RKO (cell line): ENCODE data around the gene SACM1L.
A peak's percentile ranks its signal among the peaks of the same experiment; 100 is the strongest.
"Not testable (repeated sequence)": the region's sequence is repeated elsewhere in the genome, so short reads cannot be mapped to it uniquely, and the experiment has no call there.

ENCODE experiments used
- DNase-seq: peaks from one replicate; pipeline ENCODE4 v3.0.0-alpha.2; 2016; ENCODE audit warnings: low spot score

The SACM1L gene

DNA sequence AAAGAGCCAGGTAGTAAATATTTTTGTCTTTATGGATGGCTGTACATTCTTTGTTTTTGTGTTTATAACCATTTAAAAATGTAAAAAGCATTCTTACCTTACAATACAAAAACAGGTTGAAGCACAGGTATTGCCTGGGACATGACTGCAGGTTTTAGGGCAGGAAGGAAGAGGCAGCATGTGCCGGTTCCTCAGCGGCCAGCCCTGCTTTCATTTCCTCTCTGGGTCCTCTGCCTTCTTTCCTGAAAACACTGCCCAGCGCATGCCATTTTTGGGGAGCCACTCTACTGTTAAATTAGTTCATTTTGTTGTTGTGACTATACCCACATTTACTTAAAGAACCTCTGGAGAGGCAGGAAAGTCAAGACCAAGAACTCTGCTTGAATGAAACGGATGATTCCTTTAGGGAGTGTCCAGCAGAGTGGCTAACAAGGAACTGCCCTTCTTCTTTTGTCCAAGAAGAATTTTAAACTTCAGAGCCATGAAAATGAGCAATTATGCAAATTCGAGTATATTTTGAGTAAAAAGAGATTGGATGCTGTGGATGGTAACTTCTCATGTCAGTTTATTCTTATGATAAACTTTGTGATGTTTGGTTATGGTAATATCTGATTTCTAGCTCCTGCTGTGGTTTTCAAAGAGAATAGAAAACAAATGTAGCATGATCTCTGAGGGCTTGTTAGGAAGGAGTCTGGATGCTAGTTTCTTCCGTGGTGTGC, 52.7 kb downstream of the SACM1L start:
- no peak for DNase-seq

GRCh38 chr3:45742461-45743089, 53.4 kb downstream of the SACM1L start:
- no peak for DNase-seq

DNA sequence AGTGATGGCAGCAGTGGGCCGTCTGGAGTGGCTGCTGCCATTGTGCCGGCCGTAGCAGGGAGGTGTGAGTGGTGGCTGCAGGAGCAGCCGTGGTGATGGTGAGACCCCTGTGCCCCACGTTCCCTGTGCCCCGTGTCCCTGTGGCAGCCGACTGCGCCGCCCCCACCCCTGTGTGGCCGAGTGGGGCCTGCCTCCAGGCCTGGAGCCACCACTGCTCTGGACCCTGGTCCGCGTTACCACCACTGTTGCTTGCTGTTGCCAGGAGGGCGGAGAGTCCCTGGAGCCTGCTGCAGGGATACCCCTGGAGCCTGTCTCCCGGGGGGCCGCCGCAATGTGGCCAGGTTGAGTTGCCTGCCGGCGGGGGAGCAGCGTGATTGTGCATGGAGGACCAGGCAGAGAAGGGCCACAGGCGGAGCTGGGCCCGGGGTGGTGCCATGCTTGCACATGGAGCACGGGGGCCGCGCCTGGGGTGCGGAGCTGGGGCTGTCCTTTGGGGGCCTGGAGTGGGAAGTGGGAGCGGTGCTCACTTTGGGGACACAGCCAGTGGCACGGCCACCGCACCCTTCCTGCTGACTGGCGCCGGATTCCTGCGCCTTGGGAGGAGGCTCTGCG, 57.1 kb downstream of the SACM1L start:
- no peak for DNase-seq

- no peak for DNase-seq
Measured at GRCh38 chr3:45746777-45747622, 57.8 kb downstream of the SACM1L start.

DNA sequence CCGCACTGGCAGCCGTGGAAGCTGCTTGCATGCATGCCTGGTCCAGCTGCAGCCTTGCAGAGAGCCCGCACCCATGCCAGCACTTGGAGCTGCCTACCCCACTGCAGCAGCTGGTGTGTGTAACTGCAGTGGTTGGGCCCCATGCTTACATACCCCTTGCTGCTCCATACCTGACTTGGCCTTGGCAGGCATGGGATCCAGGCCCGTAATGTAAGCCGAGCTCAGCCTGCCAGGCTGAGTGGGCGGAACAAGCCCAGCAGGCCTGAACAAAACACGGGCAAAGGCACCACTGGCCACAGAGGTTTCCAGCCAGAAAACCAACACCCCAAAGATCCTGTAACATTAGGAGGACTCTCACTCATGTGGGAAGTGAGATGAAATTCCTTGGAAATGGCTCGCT, 58.9 kb downstream of the SACM1L start:
- no peak for DNase-seq

- not testable (repeated sequence) for DNase-seq
Measured at GRCh38 chr3:45749036-45749600, 59.9 kb downstream of the SACM1L start.

DNA sequence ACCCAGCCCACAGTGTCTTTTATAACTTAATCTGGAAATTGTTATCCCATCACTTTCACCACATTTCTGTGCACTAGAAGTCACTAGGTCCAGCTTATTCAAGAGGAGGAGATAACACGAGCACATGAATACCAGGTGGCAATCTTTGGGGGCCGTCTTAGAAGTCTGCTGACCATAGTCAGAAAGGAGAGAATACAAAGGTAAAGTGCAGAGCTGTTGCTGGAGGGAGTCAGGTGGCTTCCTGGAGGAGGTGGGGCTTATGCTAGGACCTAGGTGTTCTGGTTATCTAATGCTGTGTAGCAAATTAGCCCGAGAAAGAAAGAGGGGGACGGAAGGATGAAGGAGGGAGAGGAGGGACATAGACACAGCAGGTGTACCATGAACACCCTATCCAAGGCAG, 60.7 kb downstream of the SACM1L start:
- DNase-seq = no peak

GRCh38 chr3:45751537-45752242, 62.5 kb downstream of the SACM1L start:
- no peak for DNase-seq

- no peak for DNase-seq
Measured at GRCh38 chr3:45753095-45753494, 63.9 kb downstream of the SACM1L start.

DNA sequence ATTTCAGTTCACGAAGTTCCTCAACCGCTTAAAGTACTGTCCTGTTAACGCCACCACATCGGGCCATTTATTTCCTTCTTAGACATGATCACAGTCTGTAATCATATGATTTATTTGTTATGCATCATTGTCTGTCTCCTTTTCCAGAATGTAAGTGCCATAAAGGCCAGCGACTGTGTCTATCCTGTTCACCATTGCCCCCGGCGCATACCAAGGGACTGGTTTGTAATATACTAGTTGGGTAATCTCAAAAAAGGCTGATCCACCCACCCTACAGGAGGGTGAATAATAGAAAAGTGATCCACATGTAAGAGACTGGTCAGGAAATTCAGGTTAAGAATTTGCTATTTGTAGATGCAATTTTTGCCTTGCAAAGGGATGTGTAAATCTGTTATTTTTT, 65.3 kb downstream of the SACM1L start:
- DNase-seq = no peak

DNA sequence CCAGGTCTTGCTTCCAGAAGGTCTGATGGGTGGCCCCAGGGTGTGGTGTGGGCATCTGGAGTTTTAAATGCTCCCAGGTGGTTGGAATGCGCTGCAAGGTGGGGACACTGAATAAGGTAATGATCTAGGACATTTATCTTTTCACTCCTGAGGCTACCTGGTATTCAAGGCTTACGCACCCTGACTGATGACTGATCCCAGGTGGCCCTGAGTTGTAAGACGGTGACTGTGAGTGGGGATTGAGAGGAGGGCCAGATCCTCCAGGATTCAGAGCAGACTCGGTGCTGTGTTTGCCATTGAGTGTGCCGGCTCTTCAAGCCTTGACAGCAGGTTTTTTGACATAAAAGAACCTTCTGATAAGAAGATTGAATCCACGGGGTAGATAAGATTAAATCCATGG, 66.9 kb downstream of the SACM1L start:
- DNase-seq = no peak

DNA sequence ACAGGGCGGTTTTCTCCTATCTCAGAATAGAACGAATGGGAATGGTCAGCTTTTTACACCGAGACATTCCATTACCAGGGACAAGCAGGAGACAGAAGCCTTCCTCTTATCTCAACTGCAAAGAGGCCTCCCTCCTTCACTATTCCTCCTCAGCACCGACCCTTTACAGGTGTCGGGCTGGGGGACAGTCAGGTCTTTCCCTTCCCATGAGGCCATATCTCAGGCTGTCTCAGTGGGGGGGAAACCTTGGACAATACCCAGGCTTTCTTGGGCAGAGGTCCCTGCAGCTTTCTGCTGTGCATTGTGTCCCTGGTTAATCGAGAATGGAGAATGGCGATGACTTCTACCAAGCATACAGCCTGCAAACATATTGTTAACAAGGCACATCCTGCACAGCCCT, 67.9 kb downstream of the SACM1L start:
- not testable (repeated sequence) for DNase-seq

- DNase-seq = no peak
Measured at GRCh38 chr3:45758871-45759270, 69.7 kb downstream of the SACM1L start.

- DNase-seq = no peak
Measured at GRCh38 chr3:45759851-45760250, 70.7 kb downstream of the SACM1L start.

- DNase-seq = peak; percentile 79
Measured at GRCh38 chr3:45760878-45761711, 71.9 kb downstream of the SACM1L start.

DNA sequence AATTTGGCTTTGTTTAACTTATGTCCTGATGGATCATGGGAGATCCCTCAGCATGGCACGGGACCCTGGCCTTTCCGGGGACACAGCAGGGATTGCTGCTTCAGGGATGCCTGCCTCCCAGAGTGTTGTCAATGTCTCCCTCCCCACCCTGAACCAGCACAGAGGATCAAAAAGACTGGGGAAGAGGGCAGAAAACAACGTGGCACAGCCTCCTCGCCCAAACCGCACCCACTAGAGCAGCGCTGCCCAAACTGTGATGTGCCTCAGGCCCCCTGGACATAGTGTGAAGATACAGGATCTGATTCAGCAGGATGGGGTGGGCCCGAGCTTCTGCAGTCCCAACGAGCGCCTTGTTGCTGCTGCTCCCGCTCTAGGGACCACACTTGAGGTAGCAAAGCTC, 72.6 kb downstream of the SACM1L start:
- no peak for DNase-seq

DNA sequence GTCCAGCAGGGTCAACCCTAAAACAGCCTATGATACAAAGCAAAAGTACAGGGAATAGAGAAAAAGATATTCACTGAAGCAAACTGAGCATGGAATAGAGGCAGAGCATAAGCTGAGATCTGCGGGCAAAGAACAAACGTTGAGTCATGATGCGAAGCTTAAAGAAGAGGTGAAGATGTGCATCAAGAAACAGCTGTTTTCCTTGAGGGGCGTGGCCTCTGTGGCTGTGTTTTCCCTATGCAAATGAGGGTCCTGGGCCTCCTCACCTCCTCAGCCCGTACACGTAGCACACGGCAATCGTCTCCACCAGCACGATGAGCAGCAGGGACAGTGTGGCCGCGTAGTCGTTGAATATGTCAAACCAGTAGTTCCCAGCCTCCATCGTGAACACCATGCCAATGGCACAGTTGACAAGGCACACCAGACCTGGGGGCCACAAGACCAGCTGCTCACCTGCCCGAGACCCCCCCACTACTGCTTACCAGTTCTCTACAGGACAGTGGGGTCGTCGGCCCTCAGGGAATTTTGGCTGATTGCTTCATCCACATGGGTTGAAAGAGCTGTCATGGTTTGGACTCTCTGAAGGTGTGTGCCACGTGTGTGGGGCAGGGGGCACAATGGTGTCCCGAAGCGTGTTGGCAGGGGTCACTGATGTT, 73.6 kb downstream of the SACM1L start:
- no peak for DNase-seq

GRCh38 chr3:45763303-45763675, 74.1 kb downstream of the SACM1L start:
- DNase-seq = no peak

GRCh38 chr3:45765266-45765851, 76.2 kb downstream of the SACM1L start:
- DNase-seq = no peak

DNA sequence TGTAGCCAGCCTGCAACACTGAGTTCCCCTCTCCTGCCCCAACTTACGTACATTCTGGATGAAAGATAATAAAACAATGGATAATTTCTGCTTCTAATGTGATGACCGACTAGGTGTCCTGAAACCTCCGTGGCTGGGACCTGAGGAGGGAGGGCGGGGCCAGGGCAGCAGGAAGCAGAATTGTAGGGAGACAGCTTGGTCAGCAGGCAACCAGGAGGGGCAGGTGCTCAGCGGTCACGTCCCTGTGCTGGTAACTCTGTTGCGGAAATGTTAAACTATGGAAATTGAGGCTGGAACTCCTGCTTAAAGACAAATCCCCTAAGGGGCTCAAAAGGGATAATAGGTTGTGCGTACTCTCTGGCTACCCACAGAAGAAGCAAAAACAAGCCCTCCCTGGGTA, 76.8 kb downstream of the SACM1L start:
- DNase-seq = no peak
